OCI-LY1 (cell line): Measurements from ENCODE around the gene SYNM.

Experiments
- H2AFZ ChIP-seq: fragments of 200-600 bp; sonication (generic), shearing (Covaris generic); 2 replicates; pipeline ENCODE4 v1.6.0; 2014; ENCODE audit warnings: antibody characterized with exemption, mild to moderate bottlenecking, low read length
- H3F3A ChIP-seq: fragments of 200-600 bp; sonication (generic), shearing (Covaris generic); 2 replicates; pipeline ENCODE4 v1.6.0; 2014; ENCODE audit warnings: mild to moderate bottlenecking, antibody characterized with exemption, low read length, moderate library complexity; ENCODE audit not compliant: insufficient read depth
- H3K27ac ChIP-seq: fragments of 200-600 bp; sonication (generic); 2 replicates; pipeline ENCODE4 v1.5.1; 2014; ENCODE audit warnings: low read length, mixed run types, mild to moderate bottlenecking, low read depth; ENCODE audit not compliant: poor library complexity, severe bottlenecking
- H3K27me3 ChIP-seq: fragments of 200-600 bp; sonication (generic); 2 replicates; pipeline ENCODE4 v1.6.0; 2014; ENCODE audit warnings: antibody characterized with exemption, mild to moderate bottlenecking, low read length, moderate library complexity; ENCODE audit not compliant: insufficient read depth
- H3K36me3 ChIP-seq: fragments of 200-600 bp; sonication (generic); 2 replicates; pipeline ENCODE4 v1.6.1; 2014; ENCODE audit warnings: mild to moderate bottlenecking, antibody characterized with exemption, low read length, moderate library complexity, mixed read lengths; ENCODE audit not compliant: insufficient read depth
- H3K4me1 ChIP-seq: fragments of 200-600 bp; sonication (generic); 2 replicates; pipeline ENCODE4 v1.5.1; 2014; ENCODE audit warnings: mild to moderate bottlenecking, low read length, moderate library complexity; ENCODE audit not compliant: insufficient read depth, severe bottlenecking
- H3K4me2 ChIP-seq: fragments of 200-600 bp; sonication (generic), shearing (Covaris generic); 2 replicates; pipeline ENCODE4 v1.6.1; 2014; ENCODE audit warnings: low read length
- H3K4me3 ChIP-seq: fragments of 200-600 bp; sonication (generic); 2 replicates; pipeline ENCODE4 v1.5.1; 2014; ENCODE audit warnings: low read length, low read depth, mild to moderate bottlenecking, mixed read lengths; ENCODE audit not compliant: poor library complexity, severe bottlenecking
- H3K79me2 ChIP-seq: fragments of 200-600 bp; shearing (Covaris generic); 2 replicates; pipeline ENCODE4 v1.6.1; 2016; ENCODE audit warnings: mixed run types, low read length, mixed read lengths; ENCODE audit not compliant: insufficient read depth
- H3K9ac ChIP-seq: fragments of 200-600 bp; sonication (generic), shearing (Covaris generic); 2 replicates; pipeline ENCODE4 v1.6.1; 2014; ENCODE audit warnings: mild to moderate bottlenecking, low read length, mixed read lengths
- H3K9me2 ChIP-seq: fragments of 200-600 bp; sonication (generic), shearing (Covaris generic); 2 replicates; pipeline ENCODE4 v1.6.1; 2014; ENCODE audit warnings: low read depth, mild to moderate bottlenecking, low read length, mixed read lengths
- H3K9me3 ChIP-seq: fragments of 200-600 bp; shearing (Covaris generic); 2 replicates; pipeline ENCODE4 v1.6.1; 2014; ENCODE audit warnings: low read length, mixed read lengths
- H4K20me1 ChIP-seq: fragments of 200-600 bp; sonication (generic), shearing (Covaris generic); 2 replicates; pipeline ENCODE4 v1.6.0; 2016; ENCODE audit warnings: mild to moderate bottlenecking, low read length; ENCODE audit not compliant: insufficient read depth
- EZH2 ChIP-seq: fragments of 200-600 bp; sonication (generic), shearing (Covaris generic); IDR thresholded peaks from 2 replicates; pipeline ENCODE4 v1.8.0; 2017; ENCODE audit warnings: borderline replicate concordance, mixed run types, mild to moderate bottlenecking, antibody characterized with exemption, low read length, moderate library complexity, mixed read lengths
- TF ChIP-seq, protein P1 (sequence below): fragments of 200-600 bp; sonication (generic), shearing (Covaris generic); IDR thresholded peaks from 2 replicates; pipeline ENCODE4 v1.5.1; 2017; ENCODE audit warnings: mild to moderate bottlenecking, antibody characterized with exemption, low read length, moderate library complexity, mixed read lengths

Gene SYNM

DNA sequence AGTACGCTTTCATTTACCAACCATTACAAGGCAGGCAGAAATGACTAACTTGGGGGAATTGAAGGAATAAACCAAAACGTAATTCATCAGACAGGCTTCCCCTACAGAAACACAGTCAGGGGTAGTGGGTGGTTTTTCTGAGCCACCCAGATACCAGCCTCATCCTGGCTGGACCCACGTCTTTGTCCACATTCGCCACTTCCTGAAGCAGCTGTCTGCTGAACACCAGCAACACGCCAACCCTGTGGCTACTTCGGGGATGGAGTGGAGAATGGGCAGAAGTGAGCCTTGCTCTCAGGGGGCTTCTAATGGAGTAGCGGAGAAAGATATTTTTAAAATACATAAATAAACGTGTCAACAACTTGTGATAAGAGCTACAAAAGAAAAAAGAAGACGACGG lies 40.1 kb downstream of the SYNM start:
- no peaks in the 10 kb centered on the region for H3F3A ChIP-seq
- H3K79me2 ChIP-seq = no peaks in the 10 kb centered on the region
- no peaks in the 10 kb centered on the region for H4K20me1 ChIP-seq
- no peaks in the 10 kb centered on the region for H3K36me3 ChIP-seq
- no peak overlapping the region for H3K4me3 ChIP-seq
- H3K9me3 ChIP-seq = no peaks in the 10 kb centered on the region
- H3K9ac ChIP-seq = no peak overlapping the region
- H3K4me2 ChIP-seq = no peak overlapping the region
- TF ChIP-seq EZH2 = no peak
- TF ChIP-seq, protein P1, sequence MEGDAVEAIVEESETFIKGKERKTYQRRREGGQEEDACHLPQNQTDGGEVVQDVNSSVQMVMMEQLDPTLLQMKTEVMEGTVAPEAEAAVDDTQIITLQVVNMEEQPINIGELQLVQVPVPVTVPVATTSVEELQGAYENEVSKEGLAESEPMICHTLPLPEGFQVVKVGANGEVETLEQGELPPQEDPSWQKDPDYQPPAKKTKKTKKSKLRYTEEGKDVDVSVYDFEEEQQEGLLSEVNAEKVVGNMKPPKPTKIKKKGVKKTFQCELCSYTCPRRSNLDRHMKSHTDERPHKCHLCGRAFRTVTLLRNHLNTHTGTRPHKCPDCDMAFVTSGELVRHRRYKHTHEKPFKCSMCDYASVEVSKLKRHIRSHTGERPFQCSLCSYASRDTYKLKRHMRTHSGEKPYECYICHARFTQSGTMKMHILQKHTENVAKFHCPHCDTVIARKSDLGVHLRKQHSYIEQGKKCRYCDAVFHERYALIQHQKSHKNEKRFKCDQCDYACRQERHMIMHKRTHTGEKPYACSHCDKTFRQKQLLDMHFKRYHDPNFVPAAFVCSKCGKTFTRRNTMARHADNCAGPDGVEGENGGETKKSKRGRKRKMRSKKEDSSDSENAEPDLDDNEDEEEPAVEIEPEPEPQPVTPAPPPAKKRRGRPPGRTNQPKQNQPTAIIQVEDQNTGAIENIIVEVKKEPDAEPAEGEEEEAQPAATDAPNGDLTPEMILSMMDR = no peak
- no peaks in the 10 kb centered on the region for H3K4me1 ChIP-seq
- H3K27me3 ChIP-seq = no peaks in the 10 kb centered on the region; the same call in none of the 2 replicates
- no peak overlapping the region for H3K27ac ChIP-seq
- H2AFZ ChIP-seq = no peak overlapping the region
- no peaks in the 10 kb centered on the region for H3K9me2 ChIP-seq

DNA sequence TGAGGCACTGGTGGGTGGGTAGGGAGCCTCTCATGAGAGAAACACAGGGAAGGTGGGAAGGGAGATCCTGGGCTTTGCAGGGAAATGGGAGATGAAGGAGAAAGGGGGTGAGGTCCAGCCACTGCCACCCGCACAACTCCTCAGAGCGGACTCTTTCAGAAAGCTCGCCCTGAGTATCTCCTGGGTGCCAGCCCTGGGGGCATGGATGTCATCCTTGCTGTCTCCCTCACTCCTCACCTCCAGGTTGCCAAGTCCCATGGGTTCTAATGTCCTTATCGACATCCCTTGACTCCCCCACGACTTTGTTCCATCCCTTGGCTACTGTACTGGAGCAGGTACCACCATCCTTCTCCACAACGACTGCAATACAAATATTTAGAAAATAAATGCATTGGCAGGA lies 40.9 kb downstream of the SYNM start:
- Histone ChIP-seq H3K9ac (no peak overlapping the region), H3K27ac (no peak overlapping the region), H2AFZ (no peak overlapping the region)

DNA sequence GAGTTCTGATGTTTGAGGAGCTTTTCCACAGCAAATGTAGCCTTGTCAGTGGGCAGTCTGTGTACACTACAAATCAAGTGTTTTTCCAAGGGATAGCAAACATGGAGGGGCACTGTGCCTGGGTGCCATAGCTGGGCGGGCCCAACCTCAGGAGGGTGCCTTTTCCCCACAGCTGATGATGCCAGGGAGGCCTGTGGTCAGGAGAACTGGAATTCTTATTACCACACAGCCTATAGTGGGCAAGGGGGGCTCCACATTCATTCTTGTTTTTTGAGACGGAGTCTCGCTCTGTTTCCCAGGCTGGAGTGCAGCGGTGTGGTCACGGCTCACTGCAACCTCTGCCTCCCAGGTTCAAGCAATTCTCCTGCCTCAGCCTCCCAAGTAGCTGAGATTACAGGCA lies 41.8 kb downstream of the SYNM start:
- no peaks in the 10 kb centered on the region for H4K20me1 ChIP-seq
- no peaks in the 10 kb centered on the region for H3K36me3 ChIP-seq
- no peaks in the 10 kb centered on the region; the same call in none of the 2 replicates for H3K27me3 ChIP-seq
- H3F3A ChIP-seq = no peaks in the 10 kb centered on the region
- H3K79me2 ChIP-seq = no peaks in the 10 kb centered on the region
- H3K4me1 ChIP-seq = no peaks in the 10 kb centered on the region
- H3K27ac ChIP-seq = no peak overlapping the region
- H3K9me2 ChIP-seq = no peaks in the 10 kb centered on the region
- no peak overlapping the region for H3K4me2 ChIP-seq
- H2AFZ ChIP-seq = no peak overlapping the region
- no peak overlapping the region for H3K9ac ChIP-seq
- TF ChIP-seq EZH2 = no peak
- TF ChIP-seq, protein P1 = no peak
- no peaks in the 10 kb centered on the region for H3K9me3 ChIP-seq
- H3K4me3 ChIP-seq = no peak overlapping the region

More for the DNA sequence above, 40.9 kb downstream of the SYNM start:
- Histone ChIP-seq H3K4me1 (no peaks in the 10 kb centered on the region), H3K36me3 (no peaks in the 10 kb centered on the region), H3K9me3 (no peaks in the 10 kb centered on the region), H3F3A (no peaks in the 10 kb centered on the region), H3K4me2 (no peak overlapping the region), H3K79me2 (no peaks in the 10 kb centered on the region), H3K4me3 (no peak overlapping the region), H3K9me2 (no peaks in the 10 kb centered on the region), H4K20me1 (no peaks in the 10 kb centered on the region), H3K27me3 (no peaks in the 10 kb centered on the region; the same call in none of the 2 replicates)
- TF ChIP-seq EZH2 = no peak
- TF ChIP-seq, protein P1 = no peak
